Endothelial cell of umbilical vein (primary cell): ENCODE measurements around the gene SIN3B. TPM values are rescaled to one million over a fixed set of nuclear protein-coding genes. Genes with fewer than 3 reads are reported as not detected.

ENCODE experiments used
- BruUV-seq: library from RNA; stranded (reverse); fragments of 400-500 nt; replicated peaks from 2 replicates; lab custom pipeline; 2021; lab: Mats Ljungman, UMichigan
- CTCF ChIA-PET: fragments of 300-600, 350-600 bp; sonication (Branson Sonifier 250); formaldehyde crosslinking; loops from one replicate; lab custom pipeline; 2021; ENCODE audit warnings: antibody characterized with exemption, inconsistent platforms; lab: Charles Lee
- POLR2A ChIA-PET: fragments of 300-600, 350-600 bp; sonication (Branson Sonifier 250); formaldehyde crosslinking; loops from one replicate; lab custom pipeline; 2021; ENCODE audit warnings: antibody characterized with exemption, inconsistent platforms; lab: Charles Lee
- DNase-seq: peaks from one replicate; pipeline ENCODE4 v3.0.0-alpha.2; 2011; ENCODE audit warnings: low read depth, low spot score
- FAIRE-seq: peaks from 2 replicates; lab custom pipeline; 2011; peaks lifted over from hg19 to GRCh38; lab: Jason Lieb, UNC
- H2AFZ ChIP-seq: 2 replicates; pipeline ENCODE4 v1.6.0; 2012; ENCODE audit warnings: low read depth, low read length, control low read depth, inconsistent platforms
- H3K27ac ChIP-seq: 2 replicates; pipeline ENCODE4 v1.5.1; 2011; ENCODE audit warnings: low read depth, mild to moderate bottlenecking, control low read depth, low read length, moderate library complexity; ENCODE audit not compliant: insufficient read depth
- H3K27me3 ChIP-seq, 2 experiments: 2 replicates each; pipeline versions ENCODE4 v1.6.0 to v1.6.1; 2011; ENCODE audit warnings: low read length in 2 of 2, mixed read lengths in 1 of 2; ENCODE audit not compliant: control insufficient read depth in 2 of 2, insufficient read depth in 2 of 2
- H3K36me3 ChIP-seq, 2 experiments: 2 replicates in 1 of 2; 3 replicates in 1 of 2; pipeline ENCODE4 v1.5.1; 2011; ENCODE audit warnings: low read length in 2 of 2, mild to moderate bottlenecking in 1 of 2, moderate library complexity in 1 of 2; ENCODE audit not compliant: control insufficient read depth in 2 of 2, insufficient read depth in 2 of 2; ENCODE audit errors: extremely low read depth in 1 of 2
- H3K4me1 ChIP-seq: 3 replicates; pipeline ENCODE4 v1.5.1; 2011; ENCODE audit warnings: mild to moderate bottlenecking, low read length; ENCODE audit not compliant: control insufficient read depth, insufficient read depth; ENCODE audit errors: extremely low read depth
- H3K4me2 ChIP-seq: 2 replicates; pipeline ENCODE4 v1.6.1; 2011; ENCODE audit warnings: low read length, control low read depth, mixed read lengths; ENCODE audit not compliant: insufficient read depth
- H3K4me3 ChIP-seq, 3 experiments: fragments of 200-600 bp in 1 of 3; sonication (generic), shearing (Covaris generic) in 1 of 3; replicated peaks in 1 of 3; 2 replicates each; pipeline ENCODE4 v1.5.1; 2011 to 2016; ENCODE audit warnings: control low read depth in 3 of 3, low read length in 3 of 3, mild to moderate bottlenecking in 2 of 3, inconsistent platforms in 1 of 3, low read depth in 1 of 3, moderate library complexity in 1 of 3; ENCODE audit not compliant: insufficient read depth in 1 of 3
- H3K79me2 ChIP-seq: 2 replicates; pipeline ENCODE4 v1.6.0; 2012; ENCODE audit warnings: low read length, inconsistent platforms; ENCODE audit not compliant: control insufficient read depth, insufficient read depth
- H3K9ac ChIP-seq: replicated peaks from 2 replicates; pipeline ENCODE3; 2011; ENCODE audit warnings: low read length, control low read depth; ENCODE audit not compliant: insufficient read depth; ENCODE audit errors: extremely low read depth
- H3K9me1 ChIP-seq: replicated peaks from 3 replicates; pipeline ENCODE4 v1.6.0; 2011; ENCODE audit warnings: mild to moderate bottlenecking, low read length; ENCODE audit not compliant: control insufficient read depth, insufficient read depth; ENCODE audit errors: extremely low read depth
- H3K9me3 ChIP-seq: replicated peaks from 2 replicates; pipeline ENCODE4 v1.5.1; 2012; ENCODE audit warnings: low read length, inconsistent platforms; ENCODE audit not compliant: control insufficient read depth, insufficient read depth
- H4K20me1 ChIP-seq: replicated peaks from 2 replicates; pipeline ENCODE3; 2011; ENCODE audit warnings: mild to moderate bottlenecking, low read length; ENCODE audit not compliant: control insufficient read depth, insufficient read depth; ENCODE audit errors: extremely low read depth
- EZH2 ChIP-seq: IDR thresholded peaks from 2 replicates; pipeline ENCODE4 v1.6.1; 2012; ENCODE audit warnings: borderline replicate concordance, low read depth, mild to moderate bottlenecking, moderate library complexity, low read length, inconsistent platforms; ENCODE audit not compliant: severe bottlenecking
- FOS ChIP-seq: IDR thresholded peaks from 2 replicates; pipeline ENCODE4 v1.6.1; 2011; ENCODE audit warnings: mild to moderate bottlenecking, low read length, moderate library complexity, borderline replicate concordance; ENCODE audit not compliant: insufficient read depth
- GATA2 ChIP-seq: IDR thresholded peaks from 2 replicates; pipeline ENCODE4 v1.7.0; 2011; ENCODE audit warnings: low read depth, mild to moderate bottlenecking, moderate library complexity, mixed read lengths, low read length; ENCODE audit not compliant: insufficient read length, insufficient read depth
- JUN ChIP-seq: IDR thresholded peaks from 2 replicates; pipeline ENCODE4 v1.6.1; 2011; ENCODE audit warnings: borderline replicate concordance, low read depth; ENCODE audit not compliant: insufficient read length, insufficient read depth
- MYC ChIP-seq: IDR thresholded peaks from one replicate; pipeline ENCODE4 v1.6.1; 2011; ENCODE audit warnings: mild to moderate bottlenecking, low read depth, low read length
- POLR2A ChIP-seq: IDR thresholded peaks from 2 replicates; pipeline ENCODE4 v1.6.1; 2012; ENCODE audit warnings: low read depth, mild to moderate bottlenecking, control low read depth, low read length
- dilution Hi-C: fragments of 300-500 bp; cut with MboI; formaldehyde crosslinking; loops from one replicate; pipeline ENCODE4 v1.15.0; 2019; ENCODE audit warnings: low sequenced_read_pairs; ENCODE audit not compliant: extremely low pct_ligation_motif_present
- intact Hi-C: fragments of 100-400 bp; cut with micrococcal nuclease; formaldehyde crosslinking; loops from one replicate; pipeline ENCODE4 v1.10.0; 2022
- polyA plus RNA-seq, 4 experiments: library from polyadenylated mRNA; depleted of rRNA in 3 of 4; stranded (reverse) in 3 of 4; unstranded in 1 of 4; fragments of >200 nt; gene quantifications; 2 replicates each; pipeline versions ENCODE4 v1.2.1 to v1.2.3, GENCODE V29; 2011 to 2012; ENCODE audit warnings: missing spikeins in 1 of 4
- small RNA-seq: library from RNA; depleted of rRNA; stranded (forward); fragments of <200 nt; gene quantifications from one replicate; pipeline ENCODE3, GENCODE V24; 2012; ENCODE audit warnings: low replicate concordance, low read depth; ENCODE audit not compliant: insufficient read depth, insufficient read length
- total RNA-seq: library from RNA; stranded (reverse); gene quantifications from 2 replicates; pipeline ENCODE4 v1.2.3, GENCODE V29; 2021
- TF ChIP-seq, protein P1 (sequence below), 2 donors: IDR thresholded peaks; 1 replicate in 1 of 2; 2 replicates in 1 of 2; pipeline ENCODE4 v1.5.1; 2011; ENCODE audit warnings: low read length in 2 of 2, mild to moderate bottlenecking in 2 of 2, moderate library complexity in 2 of 2, control low read depth in 1 of 2, inconsistent platforms in 1 of 2, low read depth in 1 of 2; ENCODE audit not compliant: insufficient read depth in 1 of 2; ENCODE audit errors: extremely low read depth in 1 of 2
- TF ChIP-seq, protein P2 (sequence below): IDR thresholded peaks from 2 replicates; pipeline ENCODE4 v1.6.1; 2011; ENCODE audit not compliant: insufficient read depth, insufficient read length

Gene SIN3B
- total and polyA plus RNA-seq, 2 donors (not counting 3 experiments of a cell fraction or from before 2014, with no cell fraction given) = 46.2 to 75.0 TPM

DNA sequence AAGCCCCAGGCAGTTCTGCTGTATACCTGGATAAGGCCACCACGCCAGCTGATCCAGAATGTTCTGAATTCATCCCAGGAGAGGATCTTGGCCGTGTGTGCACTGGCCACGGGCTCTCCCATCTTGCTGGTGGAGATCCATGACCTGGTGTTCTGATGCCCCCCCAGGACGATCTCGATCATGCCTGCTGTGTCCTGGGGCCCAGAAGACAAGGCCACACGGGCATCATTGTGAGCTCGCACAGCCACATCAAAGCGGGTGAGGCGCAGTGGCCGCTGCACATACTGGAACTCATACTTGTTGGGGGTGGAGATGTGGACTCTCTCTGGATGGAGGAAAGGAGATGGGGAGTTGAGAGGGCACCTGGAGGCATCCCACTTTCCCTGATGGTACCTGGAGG lies 99.7 kb downstream of the SIN3B start:
- BruUV-seq = no TSS peak
- H3K9me3 ChIP-seq = no peaks in the 10 kb centered on the region
- no peaks in the 10 kb centered on the region for H3K4me1 ChIP-seq
- intact Hi-C loops (no loop called here), dilution Hi-C loops (no loop called here)
- TF ChIP-seq EZH2 (no peak), GATA2 (no peak), FOS (no peak), MYC (no peak), JUN (no peak), POLR2A (no peak)
- TF ChIP-seq, protein P1, sequence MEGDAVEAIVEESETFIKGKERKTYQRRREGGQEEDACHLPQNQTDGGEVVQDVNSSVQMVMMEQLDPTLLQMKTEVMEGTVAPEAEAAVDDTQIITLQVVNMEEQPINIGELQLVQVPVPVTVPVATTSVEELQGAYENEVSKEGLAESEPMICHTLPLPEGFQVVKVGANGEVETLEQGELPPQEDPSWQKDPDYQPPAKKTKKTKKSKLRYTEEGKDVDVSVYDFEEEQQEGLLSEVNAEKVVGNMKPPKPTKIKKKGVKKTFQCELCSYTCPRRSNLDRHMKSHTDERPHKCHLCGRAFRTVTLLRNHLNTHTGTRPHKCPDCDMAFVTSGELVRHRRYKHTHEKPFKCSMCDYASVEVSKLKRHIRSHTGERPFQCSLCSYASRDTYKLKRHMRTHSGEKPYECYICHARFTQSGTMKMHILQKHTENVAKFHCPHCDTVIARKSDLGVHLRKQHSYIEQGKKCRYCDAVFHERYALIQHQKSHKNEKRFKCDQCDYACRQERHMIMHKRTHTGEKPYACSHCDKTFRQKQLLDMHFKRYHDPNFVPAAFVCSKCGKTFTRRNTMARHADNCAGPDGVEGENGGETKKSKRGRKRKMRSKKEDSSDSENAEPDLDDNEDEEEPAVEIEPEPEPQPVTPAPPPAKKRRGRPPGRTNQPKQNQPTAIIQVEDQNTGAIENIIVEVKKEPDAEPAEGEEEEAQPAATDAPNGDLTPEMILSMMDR (IDR thresholded peaks at IDR 0.05; ENCODE audit: extremely low read depth in 1 of 2, insufficient read depth in 1 of 2, low read depth in 1 of 2, low read length in 2 of 2) = no peak
- TF ChIP-seq, protein P2, sequence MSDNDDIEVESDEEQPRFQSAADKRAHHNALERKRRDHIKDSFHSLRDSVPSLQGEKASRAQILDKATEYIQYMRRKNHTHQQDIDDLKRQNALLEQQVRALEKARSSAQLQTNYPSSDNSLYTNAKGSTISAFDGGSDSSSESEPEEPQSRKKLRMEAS = no peak
- H3K9ac ChIP-seq = no peak overlapping the region
- FAIRE-seq (no peak), DNase-seq (no peak)
- H2AFZ ChIP-seq = no peak overlapping the region
- H4K20me1 ChIP-seq = no peaks in the 10 kb centered on the region
- H3K36me3 ChIP-seq = no peaks in the 10 kb centered on the region
- H3K27me3 ChIP-seq = peaks cover 0 to 3% of the 10 kb centered on the region in 2 experiments
- no peak overlapping the region for H3K4me3 ChIP-seq
- ChIA-PET POLR2A (no interaction called here), CTCF (no interaction called here)
- H3K79me2 ChIP-seq = no peaks in the 10 kb centered on the region
- H3K4me2 ChIP-seq = no peak overlapping the region
- no peak overlapping the region for H3K27ac ChIP-seq
- H3K9me1 ChIP-seq = no peaks in the 10 kb centered on the region

Small RNA genes lying within 50 kb of the gene (small RNA-seq; reads per million reads assigned to genes)
- gene AC008737.3 (not detected), gene RN7SL823P (not detected), gene RN7SL835P (not detected)

Other genes starting within 250 kb of the SIN3B start
- gene MED26, start 201.2 kb upstream of the SIN3B start, total RNA-seq = 9.2 and 13.4 TPM in 2 replicates
- 5.6 and 6.2 TPM in 2 replicates for gene MED26, start 201.2 kb upstream of the SIN3B start, polyA plus RNA-seq
- 45.7 and 51.1 TPM in 2 replicates for gene SMIM7, start 169.3 kb upstream of the SIN3B start, total RNA-seq
- 53.7 and 62.0 TPM in 2 replicates for gene SMIM7, start 169.3 kb upstream of the SIN3B start, polyA plus RNA-seq
- gene TMEM38A, start 168.3 kb upstream of the SIN3B start, total RNA-seq = 1.6 and 2.2 TPM in 2 replicates
- 1.6 and 2.0 TPM in 2 replicates for gene TMEM38A, start 168.3 kb upstream of the SIN3B start, polyA plus RNA-seq
- not detected in 2 replicates for gene NWD1, start 109.6 kb upstream of the SIN3B start, total RNA-seq
- gene NWD1, start 109.6 kb upstream of the SIN3B start, polyA plus RNA-seq = not detected in 2 replicates
- gene F2RL3, start 59.6 kb downstream of the SIN3B start, total RNA-seq = 1.2 TPM in 2 replicates
- gene F2RL3, start 59.6 kb downstream of the SIN3B start, polyA plus RNA-seq = 0.76 and 1.7 TPM in 2 replicates
- gene CPAMD8, start 197.4 kb downstream of the SIN3B start, total RNA-seq = 2.2 and 2.9 TPM in 2 replicates
- 3.9 and 5.3 TPM in 2 replicates for gene CPAMD8, start 197.4 kb downstream of the SIN3B start, polyA plus RNA-seq
- gene HAUS8, start 246.1 kb downstream of the SIN3B start, total RNA-seq = 23.4 and 30.3 TPM in 2 replicates
- gene HAUS8, start 246.1 kb downstream of the SIN3B start, polyA plus RNA-seq = 9.0 and 9.6 TPM in 2 replicates
- gene MYO9B, start 246.4 kb downstream of the SIN3B start, total RNA-seq = 119 and 124 TPM in 2 replicates
- gene MYO9B, start 246.4 kb downstream of the SIN3B start, polyA plus RNA-seq = 64.4 and 69.8 TPM in 2 replicates